Neural cell (in vitro differentiated cells): ENCODE data around the gene CCDC15.

Source experiments
- CTCF ChIP-seq: fragments of 450-650 bp; IDR thresholded peaks from 2 replicates; pipeline ENCODE4 v1.5.1; 2014; ENCODE audit warnings: antibody characterized with exemption, mild to moderate bottlenecking, moderate library complexity; ENCODE audit not compliant: poor library complexity, severe bottlenecking
- EP300 ChIP-seq: fragments of 450-650 bp; conservative IDR thresholded peaks from 2 replicates; pipeline ENCODE4 v1.6.1; 2014; ENCODE audit warnings: antibody characterized with exemption, mild to moderate bottlenecking, moderate library complexity; ENCODE audit not compliant: poor library complexity, severe bottlenecking
- EZH2 ChIP-seq: fragments of 200-600, 300-800 bp; shearing (Covaris generic), sonication (generic); IDR thresholded peaks from 2 replicates; pipeline ENCODE4 v1.6.1; 2014; ENCODE audit warnings: antibody characterized with exemption, low read length, borderline replicate concordance, mild to moderate bottlenecking; ENCODE audit not compliant: insufficient read depth, poor library complexity, severe bottlenecking
- POLR2AphosphoS5 ChIP-seq: IDR thresholded peaks from 2 replicates; pipeline ENCODE4 v1.6.1; 2012
- RAD21 ChIP-seq: fragments of 450-650 bp; conservative IDR thresholded peaks from 2 replicates; pipeline ENCODE4 v1.6.1; 2014; ENCODE audit warnings: antibody characterized with exemption, mild to moderate bottlenecking, moderate library complexity
- TAF1 ChIP-seq: IDR thresholded peaks from 2 replicates; pipeline ENCODE4 v1.6.1; 2012; ENCODE audit warnings: low read depth

DNA sequence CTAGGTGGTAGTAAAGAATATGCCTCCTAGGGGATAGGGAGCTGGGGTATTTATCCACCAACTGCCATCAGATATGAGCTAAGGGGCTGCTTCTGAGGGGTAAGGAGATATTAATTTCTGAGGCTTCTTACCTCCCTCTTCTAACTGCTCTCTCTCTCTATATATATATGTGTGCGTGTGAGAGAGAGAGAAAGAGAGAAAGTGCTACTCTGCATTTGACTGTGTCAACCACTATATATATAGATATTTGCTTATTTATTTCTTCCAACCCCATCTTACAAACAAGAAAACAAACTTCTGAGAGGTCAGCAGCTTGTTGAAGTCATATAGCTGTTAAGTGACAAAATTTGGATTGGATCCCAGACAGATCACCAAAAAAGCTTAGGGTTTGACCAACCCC, 12.3 kb upstream of the CCDC15 start:
- TF ChIP-seq POLR2AphosphoS5 (no peak), EP300 (no peak), CTCF (no peak), TAF1 (no peak), RAD21 (no peak), EZH2 (no peak)
